OCI-LY3 (cell line): ENCODE measurements around the gene IL17REL.

Experiments used
- EZH2phosphoT487 ChIP-seq: fragments of 200-600 bp; shearing (Covaris generic); IDR thresholded peaks from 2 replicates; pipeline ENCODE4 v1.6.1; 2018; ENCODE audit warnings: antibody characterized with exemption, mixed run types, low read depth
- TF ChIP-seq, protein P1 (sequence below): fragments of 200-600, 300-600 bp; sonication (generic); IDR thresholded peaks from 2 replicates; pipeline ENCODE4 v1.5.1; 2014; ENCODE audit warnings: antibody characterized with exemption, low read length, low read depth

- TF ChIP-seq, protein P1, sequence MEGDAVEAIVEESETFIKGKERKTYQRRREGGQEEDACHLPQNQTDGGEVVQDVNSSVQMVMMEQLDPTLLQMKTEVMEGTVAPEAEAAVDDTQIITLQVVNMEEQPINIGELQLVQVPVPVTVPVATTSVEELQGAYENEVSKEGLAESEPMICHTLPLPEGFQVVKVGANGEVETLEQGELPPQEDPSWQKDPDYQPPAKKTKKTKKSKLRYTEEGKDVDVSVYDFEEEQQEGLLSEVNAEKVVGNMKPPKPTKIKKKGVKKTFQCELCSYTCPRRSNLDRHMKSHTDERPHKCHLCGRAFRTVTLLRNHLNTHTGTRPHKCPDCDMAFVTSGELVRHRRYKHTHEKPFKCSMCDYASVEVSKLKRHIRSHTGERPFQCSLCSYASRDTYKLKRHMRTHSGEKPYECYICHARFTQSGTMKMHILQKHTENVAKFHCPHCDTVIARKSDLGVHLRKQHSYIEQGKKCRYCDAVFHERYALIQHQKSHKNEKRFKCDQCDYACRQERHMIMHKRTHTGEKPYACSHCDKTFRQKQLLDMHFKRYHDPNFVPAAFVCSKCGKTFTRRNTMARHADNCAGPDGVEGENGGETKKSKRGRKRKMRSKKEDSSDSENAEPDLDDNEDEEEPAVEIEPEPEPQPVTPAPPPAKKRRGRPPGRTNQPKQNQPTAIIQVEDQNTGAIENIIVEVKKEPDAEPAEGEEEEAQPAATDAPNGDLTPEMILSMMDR, result no peak
- no peak for TF ChIP-seq EZH2phosphoT487
Observed at GRCh38 chr22:49968831-49969661, 43.5 kb downstream of the IL17REL start.
